IMR-90 (cell line): ENCODE results near the gene VEGFA. TPM values are rescaled to one million over a fixed set of nuclear protein-coding genes. Genes with fewer than 3 reads are reported as not detected.

Experiments used
- ATAC-seq: fragments of 200-7000 bp; cut with Tn5 transposase; 2 replicates; pipeline ENCODE4 v1.9.1; 2020; ENCODE audit warnings: low read depth, mild to moderate bottlenecking, moderate library complexity
- BruUV-seq: library from RNA; stranded (reverse); fragments of 400-500 nt; replicated peaks from 2 replicates; lab custom pipeline; 2021; lab: Mats Ljungman, UMichigan
- CTCF ChIA-PET: fragments of 300-600 bp; formaldehyde crosslinking; extraction: SDS; loops from one replicate; lab custom pipeline; 2021; ENCODE audit warnings: antibody characterized with exemption; lab: Yijun Ruan, JAX
- POLR2A ChIA-PET: fragments of 300-600 bp; sonication (Branson Sonifier 250); formaldehyde crosslinking; loops from one replicate; lab custom pipeline; 2022; ENCODE audit warnings: antibody characterized with exemption; ENCODE audit not compliant: unreplicated experiment; lab: Charles Lee
- DNase-seq: peaks from one replicate; pipeline ENCODE4 v3.0.0; 2013
- H2AFZ ChIP-seq: replicated peaks from 2 replicates; pipeline ENCODE3; 2013; ENCODE audit warnings: low read length, mild to moderate bottlenecking; ENCODE audit not compliant: poor library complexity
- H2AK5ac ChIP-seq: 2 replicates; pipeline ENCODE4 v1.6.1; 2013; ENCODE audit warnings: low read depth, low read length, inconsistent platforms
- H2AK9ac ChIP-seq: replicated peaks from 2 replicates; pipeline ENCODE3; 2013; ENCODE audit warnings: mild to moderate bottlenecking, low read depth, low read length, moderate library complexity; ENCODE audit not compliant: poor library complexity
- H2BK120ac ChIP-seq: 2 replicates; pipeline ENCODE4 v1.6.1; 2013; ENCODE audit warnings: low read depth, low read length, inconsistent platforms
- H2BK15ac ChIP-seq: 3 replicates; pipeline ENCODE4 v1.6.1; 2013; ENCODE audit warnings: low read depth, low read length, inconsistent platforms
- H2BK20ac ChIP-seq: 2 replicates; pipeline ENCODE4 v1.6.1; 2013; ENCODE audit warnings: low read depth, mild to moderate bottlenecking, inconsistent platforms, low read length, moderate library complexity
- H2BK5ac ChIP-seq: 2 replicates; pipeline ENCODE4 v1.6.1; 2013; ENCODE audit warnings: mild to moderate bottlenecking, low read depth, low read length, inconsistent platforms; ENCODE audit not compliant: poor library complexity, severe bottlenecking
- H3K14ac ChIP-seq: replicated peaks from 2 replicates; pipeline ENCODE4 v1.6.1; 2013; ENCODE audit warnings: low read depth, low read length, inconsistent platforms
- H3K18ac ChIP-seq: 2 replicates; pipeline ENCODE4 v1.6.1; 2013; ENCODE audit warnings: low read depth, low read length, control low read depth
- H3K23ac ChIP-seq: 2 replicates; pipeline ENCODE4 v1.6.1; 2013; ENCODE audit warnings: low read depth, low read length, inconsistent platforms
- H3K27ac ChIP-seq: 2 replicates; pipeline ENCODE4 v1.5.1; 2013; ENCODE audit warnings: mild to moderate bottlenecking, control low read depth, low read length; ENCODE audit not compliant: insufficient read depth
- H3K27me3 ChIP-seq: 2 replicates; pipeline ENCODE4 v1.6.1; 2013; ENCODE audit warnings: low read length; ENCODE audit not compliant: control insufficient read depth, insufficient read depth
- H3K36me3 ChIP-seq: 2 replicates; pipeline ENCODE4 v1.6.1; 2013; ENCODE audit warnings: low read length, mixed read lengths; ENCODE audit not compliant: control insufficient read depth, insufficient read depth
- H3K4ac ChIP-seq: 2 replicates; pipeline ENCODE4 v1.6.1; 2013; ENCODE audit warnings: low read depth, low read length, inconsistent platforms
- H3K4me1 ChIP-seq: 2 replicates; pipeline ENCODE4 v1.6.1; 2013; ENCODE audit warnings: low read length, mixed read lengths; ENCODE audit not compliant: control insufficient read depth, insufficient read depth
- H3K4me2 ChIP-seq: 2 replicates; pipeline ENCODE4 v1.6.1; 2013; ENCODE audit warnings: low read depth, mild to moderate bottlenecking, control low read depth, low read length, moderate library complexity
- H3K4me3 ChIP-seq: 2 replicates; pipeline ENCODE4 v1.5.1; 2013; ENCODE audit warnings: low read depth, mild to moderate bottlenecking, control low read depth, low read length, moderate library complexity; ENCODE audit not compliant: insufficient read depth
- H3K56ac ChIP-seq: 2 replicates; pipeline ENCODE4 v1.6.1; 2013; ENCODE audit warnings: low read length, inconsistent platforms; ENCODE audit not compliant: insufficient read depth; ENCODE audit errors: extremely low read depth
- H3K79me1 ChIP-seq, 2 experiments: 2 replicates each; pipeline ENCODE4 v1.6.1; 2013; ENCODE audit warnings: low read length in 2 of 2, inconsistent platforms in 1 of 2, low read depth in 1 of 2
- H3K9ac ChIP-seq: 2 replicates; pipeline ENCODE4 v1.6.1; 2013; ENCODE audit warnings: low read depth, low read length, control low read depth
- H3K9me1 ChIP-seq: 2 replicates; pipeline ENCODE4 v1.6.1; 2013; ENCODE audit warnings: low read length, inconsistent platforms; ENCODE audit not compliant: insufficient read depth
- H3K9me3 ChIP-seq: 2 replicates; pipeline ENCODE4 v1.6.1; 2013; ENCODE audit warnings: low read length; ENCODE audit not compliant: control insufficient read depth, insufficient read depth
- H4K20me1 ChIP-seq: 2 replicates; pipeline ENCODE4 v1.6.1; 2013; ENCODE audit warnings: low read length, inconsistent platforms; ENCODE audit not compliant: insufficient read depth
- H4K5ac ChIP-seq: 2 replicates; pipeline ENCODE4 v1.6.1; 2013; ENCODE audit warnings: mild to moderate bottlenecking, low read depth, low read length, control low read depth
- H4K8ac ChIP-seq, 2 experiments: 2 replicates each; pipeline ENCODE4 v1.6.1; 2013; ENCODE audit warnings: low read depth in 2 of 2, low read length in 2 of 2, control low read depth in 1 of 2, inconsistent platforms in 1 of 2
- H4K91ac ChIP-seq: 2 replicates; pipeline ENCODE4 v1.6.1; 2013; ENCODE audit warnings: low read depth, low read length, inconsistent platforms; ENCODE audit not compliant: insufficient read depth
- BHLHE40 ChIP-seq: fragments of 150-350 bp; IDR thresholded peaks from 2 replicates; pipeline ENCODE4 v1.6.1; 2016; ENCODE audit warnings: mild to moderate bottlenecking, low read depth, low read length
- CEBPB ChIP-seq: IDR thresholded peaks from 2 replicates; pipeline ENCODE4 v1.6.1; 2012; ENCODE audit warnings: low read depth, low read length, improper control_type of control experiment
- MAFK ChIP-seq: IDR thresholded peaks from 2 replicates; pipeline ENCODE4 v1.6.1; 2012; ENCODE audit warnings: low read depth, low read length, improper control_type of control experiment
- MAZ ChIP-seq: IDR thresholded peaks from 2 replicates; pipeline ENCODE4 v1.6.1; 2012; ENCODE audit warnings: low read depth, mild to moderate bottlenecking, low read length, improper control_type of control experiment, moderate library complexity, borderline replicate concordance
- NFE2L2 ChIP-seq: fragments of 150-350 bp; IDR thresholded peaks from 2 replicates; pipeline ENCODE4 v1.6.1; 2016; ENCODE audit warnings: low read depth, mild to moderate bottlenecking, low read length
- POLR2A ChIP-seq: IDR thresholded peaks from 2 replicates; pipeline ENCODE4 v1.6.1; 2012; ENCODE audit warnings: mild to moderate bottlenecking, low read depth, low read length
- RCOR1 ChIP-seq: IDR thresholded peaks from 2 replicates; pipeline ENCODE4 v1.6.1; 2012; ENCODE audit warnings: mild to moderate bottlenecking, low read length, improper control_type of control experiment; ENCODE audit not compliant: insufficient replicate concordance
- RFX5 ChIP-seq: IDR thresholded peaks from 2 replicates; pipeline ENCODE4 v1.8.0; 2012; ENCODE audit warnings: low read depth, mild to moderate bottlenecking, low read length, moderate library complexity
- WGBS, 2 experiments: methylation state at CpG; one replicate each; pipeline versions ENCODE4 v1.1.5 to v1.1.7; 2013; ENCODE audit warnings: missing lambda C conversion rate in 2 of 2; ENCODE audit not compliant: insufficient read length in 1 of 2; ENCODE audit errors: extremely low coverage in 2 of 2; 5-methylcytosine and 5-hydroxymethylcytosine counted together
- dilution Hi-C: fragments of 300-500 bp; cut with HindIII; formaldehyde crosslinking; loops from one replicate; pipeline ENCODE4 v1.14.3; 2018; ENCODE audit warnings: low sequenced_read_pairs; ENCODE audit not compliant: unreplicated experiment
- in situ Hi-C: fragments of 300-500 bp; cut with MboI; formaldehyde crosslinking; loops from 3 replicates; pipeline ENCODE4 v1.14.3; 2019; ENCODE audit warnings: low sequenced_read_pairs, inconsistent platforms, mixed read lengths
- intact Hi-C: fragments of 100-400 bp; cut with micrococcal nuclease; formaldehyde crosslinking; loops from 2 replicates; pipeline ENCODE4 v1.10.0; 2022
- polyA plus RNA-seq, 3 experiments: library from polyadenylated mRNA; depleted of rRNA; stranded (reverse); fragments of >200 nt; gene quantifications; 2 replicates each; pipeline ENCODE4 v1.2.3, GENCODE V29; 2012; ENCODE audit warnings: low replicate concordance in 1 of 3
- total RNA-seq: library from RNA; depleted of rRNA; stranded (reverse); fragments of >200 nt; gene quantifications from 2 replicates; pipeline ENCODE4 v1.2.3, GENCODE V29; 2012
- TF ChIP-seq, protein P1 (sequence below): conservative IDR thresholded peaks from 2 replicates; pipeline ENCODE4 v1.5.1; 2012; ENCODE audit warnings: mild to moderate bottlenecking, low read depth, low read length, improper control_type of control experiment

VEGFA gene
- total and polyA plus RNA-seq, 2 of the 4 experiments (the other 2 are of a cell fraction) = 190 to 234 TPM

DNA sequence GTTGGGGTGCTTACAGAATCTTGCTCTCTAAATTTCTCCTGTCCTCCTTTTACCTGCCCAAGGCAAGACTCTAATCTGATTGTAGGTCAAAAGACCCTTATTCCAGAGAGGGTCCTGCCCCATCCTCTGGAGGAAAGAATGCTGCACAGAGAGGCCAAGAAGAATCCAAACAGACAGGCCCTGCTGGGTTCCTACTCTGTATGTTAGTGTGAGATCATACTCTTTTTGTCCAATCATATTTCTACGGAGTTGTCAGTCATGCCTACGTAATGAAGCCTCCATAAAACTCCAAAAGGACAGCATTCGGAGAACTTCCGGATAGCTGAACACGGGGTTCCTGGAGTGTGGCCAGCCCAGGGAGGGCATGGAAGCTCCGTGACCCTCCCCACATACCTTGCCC is 50.5 kb downstream of the VEGFA start:
- ChIA-PET CTCF (interaction anchor here (1.3 kb wide), 1 partner anchor 46 kb away, joined by 4 read pairs; no protein-coding TSS in a partner anchor), POLR2A (no interaction called here)
- no TSS peak for BruUV-seq
- no peak overlapping the region for H4K91ac ChIP-seq
- no peak overlapping the region for H2BK20ac ChIP-seq
- H3K9me1 ChIP-seq = no peaks in the 10 kb centered on the region
- H2AFZ ChIP-seq = no peak overlapping the region
- no peak overlapping the region for H3K18ac ChIP-seq
- H4K5ac ChIP-seq = no peak overlapping the region
- no peaks in the 10 kb centered on the region for H4K20me1 ChIP-seq
- H2AK5ac ChIP-seq = no peak overlapping the region
- H3K4ac ChIP-seq = no peak overlapping the region
- H3K14ac ChIP-seq = no peak overlapping the region
- H2AK9ac ChIP-seq = no peak overlapping the region
- intact Hi-C loops (no loop called here), dilution Hi-C loops (no loop called here), in situ Hi-C loops (no loop called here)
- H3K27ac ChIP-seq = no peak overlapping the region
- no peaks in the 10 kb centered on the region for H3K9me3 ChIP-seq
- H3K27me3 ChIP-seq = peaks cover 41% of the 10 kb centered on the region
- no peak overlapping the region for H2BK15ac ChIP-seq
- no peak overlapping the region for H3K9ac ChIP-seq
- no peak overlapping the region for H2BK120ac ChIP-seq
- TF ChIP-seq RFX5 (no peak), BHLHE40 (no peak), POLR2A (no peak), MAZ (no peak), MAFK (no peak), CEBPB (no peak), RCOR1 (no peak), NFE2L2 (no peak)
- TF ChIP-seq, protein P1, sequence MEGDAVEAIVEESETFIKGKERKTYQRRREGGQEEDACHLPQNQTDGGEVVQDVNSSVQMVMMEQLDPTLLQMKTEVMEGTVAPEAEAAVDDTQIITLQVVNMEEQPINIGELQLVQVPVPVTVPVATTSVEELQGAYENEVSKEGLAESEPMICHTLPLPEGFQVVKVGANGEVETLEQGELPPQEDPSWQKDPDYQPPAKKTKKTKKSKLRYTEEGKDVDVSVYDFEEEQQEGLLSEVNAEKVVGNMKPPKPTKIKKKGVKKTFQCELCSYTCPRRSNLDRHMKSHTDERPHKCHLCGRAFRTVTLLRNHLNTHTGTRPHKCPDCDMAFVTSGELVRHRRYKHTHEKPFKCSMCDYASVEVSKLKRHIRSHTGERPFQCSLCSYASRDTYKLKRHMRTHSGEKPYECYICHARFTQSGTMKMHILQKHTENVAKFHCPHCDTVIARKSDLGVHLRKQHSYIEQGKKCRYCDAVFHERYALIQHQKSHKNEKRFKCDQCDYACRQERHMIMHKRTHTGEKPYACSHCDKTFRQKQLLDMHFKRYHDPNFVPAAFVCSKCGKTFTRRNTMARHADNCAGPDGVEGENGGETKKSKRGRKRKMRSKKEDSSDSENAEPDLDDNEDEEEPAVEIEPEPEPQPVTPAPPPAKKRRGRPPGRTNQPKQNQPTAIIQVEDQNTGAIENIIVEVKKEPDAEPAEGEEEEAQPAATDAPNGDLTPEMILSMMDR = no peak
- 80% methylated on average over 2 of the region's 6 CpGs; no CpG with 5 or more reads in 1 of the 2 experiments for WGBS, 2 experiments
- H3K79me1 ChIP-seq = no peaks in the 10 kb centered on the region
- no peak overlapping the region for H4K8ac ChIP-seq
- no peak for DNase-seq
- no peak overlapping the region for H3K23ac ChIP-seq
- peaks cover 1% of the 10 kb centered on the region; the same call in 1 of the 2 replicates for H3K4me1 ChIP-seq
- ATAC-seq = no peak
- no peak overlapping the region for H3K56ac ChIP-seq
- H3K36me3 ChIP-seq = no peaks in the 10 kb centered on the region
- no peak overlapping the region for H2BK5ac ChIP-seq
- no peak overlapping the region for H3K4me2 ChIP-seq
- H3K4me3 ChIP-seq = no peak overlapping the region
